ENCODE results near the gene ATXN2.
A peak's percentile ranks its signal among the peaks of the same experiment; 100 is the strongest.
"Not testable (repeated sequence)": the region's sequence is repeated elsewhere in the genome, so short reads cannot be mapped to it uniquely, and the experiment has no call there.

Gene ATXN2

DNA sequence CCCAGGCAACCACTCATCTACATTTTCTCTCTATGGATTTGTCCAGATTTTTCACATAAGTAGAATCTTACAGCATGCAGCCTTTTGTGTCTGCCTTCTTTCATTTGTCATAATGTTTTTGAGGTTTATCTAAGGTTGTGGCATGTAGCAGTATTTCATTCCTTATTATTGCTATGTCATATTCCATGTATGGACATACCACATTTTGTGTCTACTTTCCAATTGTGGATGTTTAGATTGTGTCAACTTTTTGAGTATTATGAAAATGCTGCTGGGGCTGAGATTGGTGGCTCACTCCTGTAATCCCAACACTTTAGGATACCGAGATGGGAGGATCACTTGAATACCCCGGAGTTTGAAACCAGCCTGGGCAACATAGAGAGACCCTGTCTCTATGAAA, 3.2 kb upstream of the ATXN2 start:
- DNase-seq = no peak
- no peaks in the 10 kb centered on the region for H3K36me3 ChIP-seq
- no peaks in the 10 kb centered on the region for H3K27me3 ChIP-seq
- H3K27ac ChIP-seq = no peak overlapping the region
- intact Hi-C loops (cut with DNase I; ENCODE audit: low total_unique reads) = no loop called here
- TF ChIP-seq, protein P1, sequence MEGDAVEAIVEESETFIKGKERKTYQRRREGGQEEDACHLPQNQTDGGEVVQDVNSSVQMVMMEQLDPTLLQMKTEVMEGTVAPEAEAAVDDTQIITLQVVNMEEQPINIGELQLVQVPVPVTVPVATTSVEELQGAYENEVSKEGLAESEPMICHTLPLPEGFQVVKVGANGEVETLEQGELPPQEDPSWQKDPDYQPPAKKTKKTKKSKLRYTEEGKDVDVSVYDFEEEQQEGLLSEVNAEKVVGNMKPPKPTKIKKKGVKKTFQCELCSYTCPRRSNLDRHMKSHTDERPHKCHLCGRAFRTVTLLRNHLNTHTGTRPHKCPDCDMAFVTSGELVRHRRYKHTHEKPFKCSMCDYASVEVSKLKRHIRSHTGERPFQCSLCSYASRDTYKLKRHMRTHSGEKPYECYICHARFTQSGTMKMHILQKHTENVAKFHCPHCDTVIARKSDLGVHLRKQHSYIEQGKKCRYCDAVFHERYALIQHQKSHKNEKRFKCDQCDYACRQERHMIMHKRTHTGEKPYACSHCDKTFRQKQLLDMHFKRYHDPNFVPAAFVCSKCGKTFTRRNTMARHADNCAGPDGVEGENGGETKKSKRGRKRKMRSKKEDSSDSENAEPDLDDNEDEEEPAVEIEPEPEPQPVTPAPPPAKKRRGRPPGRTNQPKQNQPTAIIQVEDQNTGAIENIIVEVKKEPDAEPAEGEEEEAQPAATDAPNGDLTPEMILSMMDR (IDR thresholded peaks at IDR 0.05) = no peak
- H3K4me1 ChIP-seq = peaks cover 0 to 11% (median 3%) of the 10 kb centered on the region in 4 donors
- no peak overlapping the region for H3K4me3 ChIP-seq
- no peaks in the 10 kb centered on the region for H3K9me3 ChIP-seq

DNA sequence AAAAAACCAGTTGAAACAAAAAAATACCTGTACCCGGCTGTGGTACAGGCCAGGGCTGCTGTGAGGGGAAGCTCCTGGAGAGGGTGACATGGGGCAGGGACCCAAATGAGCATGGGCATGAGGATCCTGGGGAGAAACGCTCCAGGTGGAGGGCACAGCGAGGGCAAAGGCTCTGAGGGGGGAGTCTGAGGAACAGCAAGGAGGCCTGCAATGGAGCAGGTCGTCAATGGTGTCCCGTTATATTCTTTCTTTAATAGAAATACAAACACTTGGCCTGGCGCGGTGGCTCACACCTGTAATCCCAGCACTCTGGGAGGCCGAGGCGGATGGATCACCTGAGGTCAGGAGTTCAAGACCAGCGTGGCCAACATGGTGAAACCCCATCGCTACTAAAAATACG, 1.9 kb upstream of the ATXN2 start:
- H3K27ac ChIP-seq; H3K27me3 ChIP-seq; H3K4me3 ChIP-seq; H3K36me3 ChIP-seq; intact Hi-C loops (cut with DNase I; ENCODE audit: low total_unique reads); H3K9me3 ChIP-seq: not testable (repeated sequence)
- H3K4me1 ChIP-seq = peaks cover 0 to 23% (median 13%) of the 10 kb centered on the region in 4 donors
- DNase-seq = peak in 1 of 2 donors; percentile 45

GRCh38 chr12:111600205-111600642, 1.1 kb upstream of the ATXN2 start:
- peak overlapping the region; percentile 92 to 95 for H3K27ac ChIP-seq
- intact Hi-C loops (cut with DNase I; ENCODE audit: low total_unique reads) = no loop called here
- no peaks in the 10 kb centered on the region for H3K9me3 ChIP-seq
- peak overlapping the region; percentile 91 to 95 for H3K4me3 ChIP-seq
- TF ChIP-seq, protein P1 (IDR thresholded peaks at IDR 0.05) = no peak
- H3K4me1 ChIP-seq = peaks cover 0 to 31% (median 20%) of the 10 kb centered on the region in 4 donors
- H3K27me3 ChIP-seq = no peaks in the 10 kb centered on the region
- no peak for DNase-seq
- no peaks in the 10 kb centered on the region for H3K36me3 ChIP-seq

GRCh38 chr12:111599453-111600204, 514 bp upstream of the ATXN2 start:
- TF ChIP-seq, protein P1 (IDR thresholded peaks at IDR 0.05) = no peak
- Histone ChIP-seq H3K36me3 (no peaks in the 10 kb centered on the region), H3K9me3 (no peaks in the 10 kb centered on the region), H3K4me1 (peaks cover 0 to 37% (median 25%) of the 10 kb centered on the region in 4 donors), H3K4me3 (peak overlapping the region; percentile 91 to 95), H3K27me3 (no peaks in the 10 kb centered on the region), H3K27ac (peak overlapping the region; percentile 92 to 95)
- intact Hi-C loops (cut with DNase I; ENCODE audit: low total_unique reads) = no loop called here
- peak; percentile 91 to 94 for DNase-seq

- Histone ChIP-seq H3K27me3 (no peaks in the 10 kb centered on the region), H3K36me3 (no peaks in the 10 kb centered on the region), H3K27ac (peak overlapping the region; percentile 92 to 95), H3K4me3 (peak overlapping the region; percentile 91 to 95), H3K4me1 (peaks cover 0 to 46% (median 31%) of the 10 kb centered on the region in 4 donors), H3K9me3 (no peaks in the 10 kb centered on the region)
- DNase-seq = peak; percentile 43 to 77
- TF ChIP-seq, protein P1 (IDR thresholded peaks at IDR 0.05) = no peak
- intact Hi-C loops (cut with DNase I; ENCODE audit: low total_unique reads) = no loop called here
Observed at GRCh38 chr12:111597831-111598636, 1.1 kb downstream of the ATXN2 start.
